ENCODE results near the gene CAP2. TPM values are rescaled to one million over a fixed set of nuclear protein-coding genes. Genes with fewer than 3 reads are reported as not detected.

Gene CAP2, protein sequence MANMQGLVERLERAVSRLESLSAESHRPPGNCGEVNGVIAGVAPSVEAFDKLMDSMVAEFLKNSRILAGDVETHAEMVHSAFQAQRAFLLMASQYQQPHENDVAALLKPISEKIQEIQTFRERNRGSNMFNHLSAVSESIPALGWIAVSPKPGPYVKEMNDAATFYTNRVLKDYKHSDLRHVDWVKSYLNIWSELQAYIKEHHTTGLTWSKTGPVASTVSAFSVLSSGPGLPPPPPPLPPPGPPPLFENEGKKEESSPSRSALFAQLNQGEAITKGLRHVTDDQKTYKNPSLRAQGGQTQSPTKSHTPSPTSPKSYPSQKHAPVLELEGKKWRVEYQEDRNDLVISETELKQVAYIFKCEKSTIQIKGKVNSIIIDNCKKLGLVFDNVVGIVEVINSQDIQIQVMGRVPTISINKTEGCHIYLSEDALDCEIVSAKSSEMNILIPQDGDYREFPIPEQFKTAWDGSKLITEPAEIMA
- total RNA-seq = 3.3 and 4.4 TPM in 2 replicates

DNA sequence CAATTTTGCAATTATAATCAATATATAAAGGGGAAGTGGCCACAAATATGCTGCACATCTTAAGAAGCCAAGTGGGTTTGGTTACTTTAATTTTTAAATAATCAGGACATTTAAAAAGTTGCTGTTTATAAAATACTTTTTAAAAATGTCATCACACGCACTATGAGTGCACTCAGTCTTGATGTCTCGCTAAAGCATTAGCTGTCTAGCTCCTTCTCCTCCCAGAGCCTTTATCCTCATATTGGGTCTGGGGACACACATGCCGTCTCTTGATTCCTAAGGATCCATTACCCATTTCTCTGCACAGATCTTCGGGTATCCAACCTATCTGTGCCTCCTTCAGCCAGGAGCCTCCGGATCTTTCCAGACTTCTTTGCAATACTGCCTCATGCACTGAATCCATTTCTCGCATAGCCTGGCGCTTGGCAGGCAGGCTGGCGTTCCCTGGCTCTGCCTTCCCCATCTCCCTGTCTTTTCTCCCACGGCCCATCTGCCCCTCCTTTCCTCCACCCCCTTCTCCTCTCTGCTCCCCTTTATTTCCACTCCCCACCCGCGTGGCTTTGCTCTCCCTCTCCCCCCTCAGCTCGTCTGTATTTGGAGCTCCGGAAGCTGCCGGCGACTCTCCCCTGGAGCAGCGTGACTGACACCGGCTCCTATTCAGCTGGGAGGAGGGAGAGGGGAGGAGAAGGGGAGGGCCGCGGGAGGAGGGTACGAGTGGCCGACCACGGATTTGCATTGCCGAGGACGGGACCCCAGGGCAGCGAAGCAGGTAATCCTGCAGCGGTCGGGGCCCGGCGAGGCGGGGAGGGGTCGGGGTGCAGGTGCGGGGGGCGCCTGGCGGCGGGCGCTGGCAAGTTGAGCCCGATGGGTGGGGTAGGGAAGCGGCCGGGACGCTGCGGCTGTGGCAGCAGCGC lies at the start of gene CAP2:
Gene CAP2 (plus strand): TSS at position 618 of the 914 bp plus-strand sequence. CDS start 27,961 bp downstream, outside the sequence.

DNA sequence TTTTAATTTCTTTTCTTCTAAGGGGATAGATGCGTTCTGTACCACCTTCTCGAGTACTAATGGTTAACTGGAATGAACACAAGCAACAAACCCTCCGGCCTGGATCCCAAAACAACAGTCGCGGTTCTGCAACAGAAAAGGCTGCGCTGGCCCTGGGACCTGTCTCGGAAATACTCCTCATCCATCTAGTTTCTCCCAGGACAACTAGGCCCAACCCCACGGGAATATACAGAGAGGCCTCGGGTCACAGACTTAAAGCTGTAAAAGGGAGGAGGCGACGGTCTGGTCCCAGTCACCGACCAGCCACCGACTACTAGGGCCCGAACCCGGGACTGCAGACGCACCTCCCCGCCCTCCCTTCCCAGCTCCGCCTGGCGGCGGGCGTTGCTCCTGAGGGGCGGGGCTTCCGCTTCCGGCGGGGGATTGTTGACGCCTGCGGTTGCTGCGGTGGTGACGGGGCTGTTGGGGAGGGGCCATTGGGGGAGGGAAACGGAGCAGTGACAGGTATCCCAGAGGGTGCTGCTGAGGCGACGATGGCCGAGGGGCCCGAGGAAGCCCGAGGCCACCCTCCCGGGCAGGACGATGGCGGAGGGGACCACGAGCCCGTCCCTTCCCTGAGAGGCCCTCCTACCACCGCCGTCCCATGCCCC lies 206.6 kb downstream of the CAP2 start, which contains the start of gene FAM8A1:
Gene FAM8A1 (plus strand): TSS at position 426 of the 650 bp plus-strand sequence. CDS start 108 bp downstream, at position 534.

Other genes starting within 250 kb of the CAP2 start
- 0.76 and 0.78 TPM in 2 replicates for gene RBM24, start 112.2 kb upstream of the CAP2 start, total RNA-seq
- 7.7 and 11.3 TPM in 2 replicates for gene FAM8A1, start 206.7 kb downstream of the CAP2 start, total RNA-seq

Measured in hair follicular keratinocyte (primary cell).